Neural cell (in vitro differentiated cells): ENCODE results near the gene PIAS4. TPM values are rescaled to one million over a fixed set of nuclear protein-coding genes. Genes with fewer than 3 reads are reported as not detected.

Experiments
- H2AFZ ChIP-seq: fragments of 200-600, 300-800 bp; sonication (generic), shearing (Covaris generic); 2 replicates; pipeline ENCODE4 v1.6.0; 2014; ENCODE audit warnings: low read depth, mild to moderate bottlenecking, antibody characterized with exemption, low read length, moderate library complexity
- H3F3A ChIP-seq: fragments of 200-600 bp; shearing (Covaris generic); 2 replicates; pipeline ENCODE4 v1.6.1; 2016; ENCODE audit warnings: mild to moderate bottlenecking, moderate library complexity, mixed read lengths, antibody characterized with exemption, low read length; ENCODE audit not compliant: insufficient read depth, poor library complexity, severe bottlenecking
- H3K27ac ChIP-seq: fragments of 200-600, 300-800 bp; sonication (generic), shearing (Covaris generic); 2 replicates; pipeline ENCODE4 v1.5.1; 2014; ENCODE audit warnings: mild to moderate bottlenecking, low read length, moderate library complexity
- H3K27me3 ChIP-seq: fragments of 300-800, 200-600 bp; sonication (generic), shearing (Covaris generic); 2 replicates; pipeline ENCODE4 v1.6.0; 2014; ENCODE audit warnings: mild to moderate bottlenecking, low read depth, low read length, moderate library complexity; ENCODE audit not compliant: insufficient read depth
- H3K36me3 ChIP-seq: fragments of 300-800, 200-600 bp; sonication (generic), shearing (Covaris generic); 2 replicates; pipeline ENCODE4 v1.5.1; 2014; ENCODE audit warnings: mild to moderate bottlenecking, antibody characterized with exemption, low read length, moderate library complexity; ENCODE audit not compliant: insufficient read depth
- H3K4me2 ChIP-seq: fragments of 300-800, 200-600 bp; sonication (generic), shearing (Covaris generic); 2 replicates; pipeline ENCODE4 v1.6.0; 2014; ENCODE audit warnings: mild to moderate bottlenecking, low read length
- H3K4me3 ChIP-seq: fragments of 300-800, 200-600 bp; sonication (generic), shearing (Covaris generic); 2 replicates; pipeline ENCODE4 v1.5.1; 2014; ENCODE audit warnings: mild to moderate bottlenecking, low read length, moderate library complexity
- H3K79me2 ChIP-seq: fragments of 200-600 bp; shearing (Covaris generic); replicated peaks from 2 replicates; pipeline ENCODE4 v1.6.0; 2014; ENCODE audit warnings: mild to moderate bottlenecking, low read length, moderate library complexity; ENCODE audit not compliant: insufficient read depth
- H3K9ac ChIP-seq: fragments of 300-800, 200-600 bp; sonication (generic), shearing (Covaris generic); 2 replicates; pipeline ENCODE4 v1.6.1; 2016; ENCODE audit warnings: mild to moderate bottlenecking, low read length, mixed read lengths
- H3K9me2 ChIP-seq: fragments of 200-600 bp; shearing (Covaris generic); 2 replicates; pipeline ENCODE4 v1.6.1; 2016; ENCODE audit warnings: mild to moderate bottlenecking, low read length, mixed read lengths; ENCODE audit not compliant: insufficient read depth
- H3K9me3 ChIP-seq: fragments of 200-600, 300-800 bp; sonication (generic), shearing (Covaris generic); 2 replicates; pipeline ENCODE4 v1.6.1; 2016; ENCODE audit warnings: mild to moderate bottlenecking, mixed run types, low read length, moderate library complexity, mixed read lengths
- H4K20me1 ChIP-seq: fragments of 200-600 bp; shearing (Covaris generic); 2 replicates; pipeline ENCODE4 v1.6.1; 2016; ENCODE audit warnings: mild to moderate bottlenecking, mixed run types; ENCODE audit not compliant: insufficient read depth
- CTCF ChIP-seq: fragments of 450-650 bp; IDR thresholded peaks from 2 replicates; pipeline ENCODE4 v1.5.1; 2014; ENCODE audit warnings: antibody characterized with exemption, mild to moderate bottlenecking, moderate library complexity; ENCODE audit not compliant: poor library complexity, severe bottlenecking
- EP300 ChIP-seq: fragments of 450-650 bp; conservative IDR thresholded peaks from 2 replicates; pipeline ENCODE4 v1.6.1; 2014; ENCODE audit warnings: antibody characterized with exemption, mild to moderate bottlenecking, moderate library complexity; ENCODE audit not compliant: poor library complexity, severe bottlenecking
- EZH2 ChIP-seq: fragments of 200-600, 300-800 bp; shearing (Covaris generic), sonication (generic); IDR thresholded peaks from 2 replicates; pipeline ENCODE4 v1.6.1; 2014; ENCODE audit warnings: antibody characterized with exemption, low read length, borderline replicate concordance, mild to moderate bottlenecking; ENCODE audit not compliant: insufficient read depth, poor library complexity, severe bottlenecking
- MXI1 ChIP-seq: fragments of 450-650 bp; conservative IDR thresholded peaks from 2 replicates; pipeline ENCODE4 v1.6.1; 2014; ENCODE audit warnings: antibody characterized with exemption, mild to moderate bottlenecking; ENCODE audit not compliant: poor library complexity, severe bottlenecking
- POLR2AphosphoS5 ChIP-seq: IDR thresholded peaks from 2 replicates; pipeline ENCODE4 v1.6.1; 2012
- RAD21 ChIP-seq: fragments of 450-650 bp; conservative IDR thresholded peaks from 2 replicates; pipeline ENCODE4 v1.6.1; 2014; ENCODE audit warnings: antibody characterized with exemption, mild to moderate bottlenecking, moderate library complexity
- REST ChIP-seq: IDR thresholded peaks from 2 replicates; pipeline ENCODE4 v1.6.1; 2012; ENCODE audit warnings: borderline replicate concordance
- SMC3 ChIP-seq: fragments of 450-650 bp; conservative IDR thresholded peaks from 2 replicates; pipeline ENCODE4 v1.6.1; 2014; ENCODE audit warnings: antibody characterized with exemption, mild to moderate bottlenecking, moderate library complexity; ENCODE audit not compliant: poor library complexity
- TAF1 ChIP-seq: IDR thresholded peaks from 2 replicates; pipeline ENCODE4 v1.6.1; 2012; ENCODE audit warnings: low read depth
- polyA plus RNA-seq: library from polyadenylated mRNA; depleted of rRNA; stranded (reverse); fragments of >200 nt; gene quantifications from 2 replicates; pipeline ENCODE4 v1.2.3, GENCODE V29; 2014

PIAS4 gene
- polyA plus RNA-seq, 1 donor from 2014 or later, result 22.3 TPM

GRCh38 chr19:4035018-4035566 lies 27.6 kb downstream of the PIAS4 start:
- Histone ChIP-seq H3K36me3 (no peaks in the 10 kb centered on the region), H3K27me3 (no peaks in the 10 kb centered on the region), H3K27ac (no peak overlapping the region), H3K4me3 (no peak overlapping the region), H3K9me3 (no peaks in the 10 kb centered on the region), H3K9ac (no peak overlapping the region), H3K4me2 (no peak overlapping the region), H3K9me2 (no peaks in the 10 kb centered on the region), H3F3A (no peaks in the 10 kb centered on the region), H2AFZ (no peak overlapping the region), H4K20me1 (no peaks in the 10 kb centered on the region), H3K79me2 (no peaks in the 10 kb centered on the region)
- TF ChIP-seq SMC3, result no peak
- no peak for TF ChIP-seq REST
- no peak for TF ChIP-seq TAF1
- no peak for TF ChIP-seq MXI1
- TF ChIP-seq CTCF, result no peak
- no peak for TF ChIP-seq EZH2
- no peak for TF ChIP-seq EP300

GRCh38 chr19:4035582-4035981 lies 28.0 kb downstream of the PIAS4 start:
- no peak overlapping the region for H2AFZ ChIP-seq
- no peaks in the 10 kb centered on the region for H3K36me3 ChIP-seq
- no peaks in the 10 kb centered on the region for H3K9me3 ChIP-seq
- no peaks in the 10 kb centered on the region for H3K9me2 ChIP-seq
- H3K27me3 ChIP-seq, result no peaks in the 10 kb centered on the region
- H3K79me2 ChIP-seq, result no peaks in the 10 kb centered on the region
- H3F3A ChIP-seq, result no peaks in the 10 kb centered on the region
- no peaks in the 10 kb centered on the region for H4K20me1 ChIP-seq
- TF ChIP-seq SMC3 (no peak), EZH2 (no peak), RAD21 (no peak), CTCF (no peak), POLR2AphosphoS5 (no peak), REST (no peak), EP300 (no peak), MXI1 (no peak), TAF1 (no peak)
- H3K4me2 ChIP-seq, result no peak overlapping the region
- no peak overlapping the region for H3K27ac ChIP-seq
- no peak overlapping the region for H3K9ac ChIP-seq
- no peak overlapping the region for H3K4me3 ChIP-seq
